B cell (primary cell): ENCODE measurements around the gene ACKR2.

Experiments
- CTCF ChIP-seq: fragments of 200-600 bp; IDR thresholded peaks from one replicate; pipeline ENCODE4 v1.8.0; 2022; ENCODE audit warnings: antibody characterized with exemption, mild to moderate bottlenecking
- EZH2 ChIP-seq: IDR thresholded peaks from 2 replicates; pipeline ENCODE4 v1.6.1; 2012; ENCODE audit warnings: borderline replicate concordance, low read depth, mild to moderate bottlenecking, moderate library complexity, low read length; ENCODE audit not compliant: insufficient read depth, poor library complexity, severe bottlenecking

GRCh38 chr3:42872718-42873117 lies 63.5 kb downstream of the ACKR2 start:
- no peak for TF ChIP-seq CTCF
- no peak for TF ChIP-seq EZH2
